ENCODE data around the gene METTL2B.
"Not testable (repeated sequence)": the region's sequence is repeated elsewhere in the genome, so short reads cannot be mapped to it uniquely, and the experiment has no call there.

The METTL2B gene

GRCh38 chr7:128537410-128537809, 60.9 kb downstream of the METTL2B start:
- not testable (repeated sequence) for H3K4me3 ChIP-seq (ENCODE audit: low read depth, low read length)
- TF ChIP-seq CTCF (IDR thresholded peaks at IDR 0.05; ENCODE audit: borderline replicate concordance, insufficient read depth, low read depth, low read length), result peak; percentile 11; the same call in 1 of the 2 replicates

GRCh38 chr7:128542530-128542929, 66.0 kb downstream of the METTL2B start:
- H3K4me3 ChIP-seq (ENCODE audit: low read depth, low read length), result not testable (repeated sequence)

GRCh38 chr7:128543300-128543699, 66.8 kb downstream of the METTL2B start:
- H3K4me3 ChIP-seq (ENCODE audit: low read depth, low read length), result not testable (repeated sequence)

GRCh38 chr7:128546319-128546851, 69.8 kb downstream of the METTL2B start:
- H3K4me3 ChIP-seq (ENCODE audit: low read depth, low read length), result not testable (repeated sequence)

- H3K4me3 ChIP-seq (ENCODE audit: low read depth, low read length), result no peak overlapping the region
- no peak for TF ChIP-seq CTCF (IDR thresholded peaks at IDR 0.05; ENCODE audit: borderline replicate concordance, insufficient read depth, low read depth, low read length)
Observed at GRCh38 chr7:128550920-128551319, 74.4 kb downstream of the METTL2B start.

- not testable (repeated sequence) for H3K4me3 ChIP-seq (ENCODE audit: low read depth, low read length)
Observed at GRCh38 chr7:128554394-128554793, 77.8 kb downstream of the METTL2B start.
